ENCODE measurements around the gene MED26. TPM values are rescaled to one million over a fixed set of nuclear protein-coding genes. Genes with fewer than 3 reads are reported as not detected.

The MED26 gene
- total RNA-seq, 2 donors from 2014 or later, result 13.5 to 29.9 TPM

DNA sequence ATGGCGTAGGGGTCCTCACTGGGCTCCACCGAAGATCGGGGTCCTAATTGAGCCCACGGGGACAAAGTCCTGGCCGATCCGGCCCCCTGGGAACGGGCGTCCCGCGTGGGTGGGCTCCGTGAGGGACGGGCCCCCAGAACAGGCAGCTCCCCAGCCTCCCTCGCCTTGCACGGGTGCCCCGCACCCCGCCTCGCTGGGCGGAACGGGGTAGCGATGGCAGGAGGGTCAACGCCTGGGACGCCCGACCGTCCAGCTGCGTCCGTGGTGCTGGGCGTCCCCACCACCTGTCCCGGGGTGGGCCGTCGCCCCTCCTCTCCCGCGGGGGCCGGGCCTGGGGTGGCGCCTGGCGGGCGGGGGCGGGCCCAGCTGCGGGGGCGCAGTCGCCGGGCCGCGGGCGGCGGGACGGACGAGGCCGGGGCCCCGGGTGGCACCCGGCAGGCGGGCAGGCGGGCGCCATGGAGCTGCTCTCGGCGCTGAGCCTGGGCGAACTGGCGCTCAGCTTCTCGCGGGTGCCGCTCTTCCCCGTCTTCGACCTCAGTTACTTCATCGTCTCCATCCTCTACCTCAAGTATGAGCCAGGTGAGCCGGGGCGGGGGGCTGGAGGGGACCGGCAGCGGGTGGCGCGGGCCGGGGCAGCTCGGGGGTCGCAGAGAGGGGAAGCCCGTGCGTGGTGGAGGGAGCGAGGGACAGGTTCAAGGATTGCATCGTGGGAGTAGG lies 32.9 kb upstream of the MED26 start, which contains the start of gene TMEM38A:
TMEM38A (plus strand) TSS at position 377 of the 717 bp plus-strand sequence; CDS start at position 456, 79 bp downstream.
- Histone ChIP-seq H3K36me3 (no peaks in the 10 kb centered on the region), H3K4me3 (peak within 1 kb of the TSS; percentile 41 to 82), H3K9me3 (no peaks in the 10 kb centered on the region), H3K27me3 (replicated peaks; ENCODE audit: insufficient read depth) (no peaks in the 10 kb centered on the region), H3K4me1 (replicated peaks) (peaks cover 10% of the 10 kb centered on the region), H3K27ac (peak within 1 kb of the TSS; percentile 77 to 95)
- 2% methylated on average over 25 of the region's 76 CpGs for WGBS
- peak; percentile 41 for DNase-seq (ENCODE audit: low spot score)
- TF ChIP-seq POLR2AphosphoS5 (IDR thresholded peaks at IDR 0.05), result no peak
- TF ChIP-seq, protein P1, sequence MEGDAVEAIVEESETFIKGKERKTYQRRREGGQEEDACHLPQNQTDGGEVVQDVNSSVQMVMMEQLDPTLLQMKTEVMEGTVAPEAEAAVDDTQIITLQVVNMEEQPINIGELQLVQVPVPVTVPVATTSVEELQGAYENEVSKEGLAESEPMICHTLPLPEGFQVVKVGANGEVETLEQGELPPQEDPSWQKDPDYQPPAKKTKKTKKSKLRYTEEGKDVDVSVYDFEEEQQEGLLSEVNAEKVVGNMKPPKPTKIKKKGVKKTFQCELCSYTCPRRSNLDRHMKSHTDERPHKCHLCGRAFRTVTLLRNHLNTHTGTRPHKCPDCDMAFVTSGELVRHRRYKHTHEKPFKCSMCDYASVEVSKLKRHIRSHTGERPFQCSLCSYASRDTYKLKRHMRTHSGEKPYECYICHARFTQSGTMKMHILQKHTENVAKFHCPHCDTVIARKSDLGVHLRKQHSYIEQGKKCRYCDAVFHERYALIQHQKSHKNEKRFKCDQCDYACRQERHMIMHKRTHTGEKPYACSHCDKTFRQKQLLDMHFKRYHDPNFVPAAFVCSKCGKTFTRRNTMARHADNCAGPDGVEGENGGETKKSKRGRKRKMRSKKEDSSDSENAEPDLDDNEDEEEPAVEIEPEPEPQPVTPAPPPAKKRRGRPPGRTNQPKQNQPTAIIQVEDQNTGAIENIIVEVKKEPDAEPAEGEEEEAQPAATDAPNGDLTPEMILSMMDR (IDR thresholded peaks at IDR 0.05), result no peak
- TF ChIP-seq POLR2A (IDR thresholded peaks at IDR 0.05), result peak; percentile 56
- intact Hi-C loops (cut with DNase I), result no loop called here

- intact Hi-C loops (cut with DNase I), result no loop called here
- H3K36me3 ChIP-seq, result no peaks in the 10 kb centered on the region
- H3K4me3 ChIP-seq, result peak within 1 kb of the TSS; percentile 41 to 82
- DNase-seq (ENCODE audit: low spot score), result peak; percentile 99
- TF ChIP-seq, protein P1 (IDR thresholded peaks at IDR 0.05), result peak in 3 of 4 experiments; percentile 17 to 56 (median 39)
- peak; percentile 97 for TF ChIP-seq POLR2AphosphoS5 (IDR thresholded peaks at IDR 0.05)
- TF ChIP-seq POLR2A (IDR thresholded peaks at IDR 0.05), result peak; percentile 72
- H3K4me1 ChIP-seq (replicated peaks), result peaks cover 10% of the 10 kb centered on the region
- WGBS, result under 1% methylated on average over 53 of the region's 60 CpGs
- no peaks in the 10 kb centered on the region for H3K9me3 ChIP-seq
- no peaks in the 10 kb centered on the region for H3K27me3 ChIP-seq (replicated peaks; ENCODE audit: insufficient read depth)
- H3K27ac ChIP-seq, result peak within 1 kb of the TSS; percentile 77 to 95
Observed at GRCh38 chr19:16659832-16660708, 32.1 kb upstream of the MED26 start, which contains the start of gene SMIM7. Gene SMIM7, minus strand, starts transcription at chr19:16660144. Its CDS starts 34 bp downstream, at chr19:16660110.

DNA sequence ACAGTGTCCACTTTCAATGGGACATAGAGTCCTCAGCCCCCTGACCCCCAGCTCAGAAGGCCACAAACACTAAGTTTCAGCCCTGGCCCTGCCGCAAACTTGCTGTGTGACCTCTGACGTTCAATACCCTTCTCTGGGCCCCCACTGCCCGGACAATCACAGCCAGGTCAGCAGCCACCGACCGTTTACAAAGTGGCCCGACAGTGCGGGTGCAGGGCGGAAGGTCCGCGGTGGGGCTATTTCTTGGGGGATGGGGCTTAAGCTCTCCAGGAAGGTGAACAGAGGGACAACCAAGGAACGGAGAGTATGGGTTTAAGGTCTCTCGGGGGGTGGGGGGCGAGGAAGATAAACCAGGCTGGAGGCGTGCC lies 31.4 kb upstream of the MED26 start:
- Histone ChIP-seq H3K27ac (peak overlapping the region; percentile 77 to 95), H3K36me3 (no peaks in the 10 kb centered on the region), H3K27me3 (replicated peaks; ENCODE audit: insufficient read depth) (no peaks in the 10 kb centered on the region), H3K4me1 (replicated peaks) (peaks cover 10% of the 10 kb centered on the region), H3K9me3 (no peaks in the 10 kb centered on the region), H3K4me3 (peak overlapping the region; percentile 41 to 82)
- DNase-seq (ENCODE audit: low spot score), result no peak
- TF ChIP-seq POLR2AphosphoS5 (IDR thresholded peaks at IDR 0.05) (no peak), POLR2A (IDR thresholded peaks at IDR 0.05) (no peak)
- TF ChIP-seq, protein P1 (IDR thresholded peaks at IDR 0.05), result no peak
- intact Hi-C loops (cut with DNase I), result no loop called here
- WGBS, result 1% methylated on average over 14 of the region's 14 CpGs

GRCh38 chr19:16657384-16657783 lies 29.4 kb upstream of the MED26 start:
- Histone ChIP-seq H3K4me3 (no peak overlapping the region), H3K27ac (no peak overlapping the region), H3K36me3 (no peaks in the 10 kb centered on the region), H3K4me1 (replicated peaks) (peaks cover 15% of the 10 kb centered on the region), H3K9me3 (no peaks in the 10 kb centered on the region), H3K27me3 (replicated peaks; ENCODE audit: insufficient read depth) (no peaks in the 10 kb centered on the region)
- no peak for TF ChIP-seq POLR2AphosphoS5 (IDR thresholded peaks at IDR 0.05)
- TF ChIP-seq, protein P1 (IDR thresholded peaks at IDR 0.05), result no peak
- TF ChIP-seq POLR2A (IDR thresholded peaks at IDR 0.05), result no peak
- intact Hi-C loops (cut with DNase I), result no loop called here
- WGBS, result 85% methylated on average over 5 of the region's 5 CpGs
- DNase-seq (ENCODE audit: low spot score), result no peak
